Activated CD8-positive, alpha-beta memory T cell treated with anti-CD3 and anti-CD28 coated beads, Interleukin-2, amount 50 U/mL, for 24 hours (primary cell): ENCODE data around the gene LSM4.
"Not testable (repeated sequence)": the region's sequence is repeated elsewhere in the genome, so short reads cannot be mapped to it uniquely, and the experiment has no call there.

ENCODE experiments used
- DNase-seq: peaks from one replicate; pipeline ENCODE4 v3.0.0-alpha.2; 2020; ENCODE audit errors: extremely low read depth

Gene LSM4

GRCh38 chr19:18340990-18341868 is 18.4 kb upstream of the LSM4 start:
- peak; percentile 27 for DNase-seq

- no peak for DNase-seq
Observed at GRCh38 chr19:18340190-18340989, 17.5 kb upstream of the LSM4 start, which contains the start of gene PGPEP1. PGPEP1 (plus strand) TSS chr19:18340598; CDS start chr19:18340682, 84 bp downstream.

DNA sequence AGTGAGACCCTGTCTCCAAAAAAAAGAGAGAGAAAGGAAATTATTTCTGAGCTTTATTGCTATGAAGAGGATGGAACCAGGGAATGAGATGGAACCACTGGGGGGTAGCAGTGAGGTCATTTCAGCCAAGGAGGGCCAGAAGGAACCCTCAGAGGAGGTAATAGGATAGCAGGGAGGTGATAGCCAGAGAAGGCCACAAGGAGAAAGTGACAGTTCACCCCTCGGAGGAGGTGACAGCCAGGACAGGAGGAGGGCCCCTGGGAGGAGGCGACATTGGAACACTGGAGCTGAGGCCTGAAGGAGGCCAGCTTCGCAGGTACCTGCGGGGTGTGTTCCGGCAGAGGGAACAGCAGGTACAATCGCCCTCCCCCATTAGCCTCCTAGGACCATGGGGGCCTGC is 16.8 kb upstream of the LSM4 start:
- no peak for DNase-seq

- no peak for DNase-seq
Observed at GRCh38 chr19:18338541-18338940, 15.7 kb upstream of the LSM4 start.

GRCh38 chr19:18336121-18336520 is 13.2 kb upstream of the LSM4 start:
- DNase-seq: no peak

DNA sequence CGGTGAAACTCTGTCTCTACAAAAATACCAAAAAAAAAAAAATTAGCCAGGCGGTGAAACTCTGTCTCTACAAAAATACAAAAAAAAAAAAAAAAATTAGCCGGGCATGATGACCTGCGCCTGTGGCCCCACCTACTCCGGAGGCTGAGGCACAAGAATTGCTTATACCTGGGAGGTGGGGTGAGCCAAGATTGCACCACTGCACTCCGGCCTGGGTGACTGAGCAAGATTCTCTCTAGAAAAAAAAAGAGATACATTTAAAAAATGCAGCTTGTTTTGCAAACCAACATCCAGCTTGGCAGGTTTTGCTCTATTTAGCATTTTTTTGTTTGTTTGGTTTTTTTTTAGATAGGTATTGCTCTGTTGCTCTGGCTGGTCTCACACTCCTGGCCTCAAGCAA is 10.8 kb upstream of the LSM4 start:
- no peak for DNase-seq

DNA sequence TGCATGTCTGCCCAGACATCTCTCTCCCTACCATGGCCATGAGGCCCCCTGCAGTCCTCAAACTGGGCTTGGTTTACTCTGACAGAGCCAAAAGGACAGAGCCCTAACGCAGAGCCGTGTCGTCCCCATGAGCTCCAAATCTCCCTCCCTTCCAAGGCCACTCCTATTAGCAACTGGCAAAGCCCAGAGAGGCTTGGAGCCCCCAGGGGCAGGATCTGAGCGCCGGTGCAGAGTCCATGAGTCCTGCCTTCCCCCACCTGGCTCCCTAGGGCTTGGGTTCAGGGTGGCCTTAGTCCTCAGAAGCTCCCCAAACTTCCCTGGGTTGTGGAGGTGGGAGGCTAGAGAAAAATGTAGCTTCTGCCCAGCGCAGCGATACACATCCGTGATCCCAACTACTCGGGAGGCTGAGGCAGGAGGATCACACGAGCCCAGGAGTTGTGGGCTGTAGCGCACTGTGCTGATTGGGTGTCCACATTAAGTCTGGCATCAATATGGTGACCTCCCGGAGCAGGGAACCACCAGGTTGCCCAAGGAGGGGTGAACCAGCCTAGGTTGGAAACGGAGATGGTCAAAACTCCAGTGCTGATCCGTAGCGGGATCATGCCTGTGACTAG is 10.1 kb upstream of the LSM4 start:
- no peak for DNase-seq

GRCh38 chr19:18330868-18331267 is 8.0 kb upstream of the LSM4 start:
- no peak for DNase-seq

DNA sequence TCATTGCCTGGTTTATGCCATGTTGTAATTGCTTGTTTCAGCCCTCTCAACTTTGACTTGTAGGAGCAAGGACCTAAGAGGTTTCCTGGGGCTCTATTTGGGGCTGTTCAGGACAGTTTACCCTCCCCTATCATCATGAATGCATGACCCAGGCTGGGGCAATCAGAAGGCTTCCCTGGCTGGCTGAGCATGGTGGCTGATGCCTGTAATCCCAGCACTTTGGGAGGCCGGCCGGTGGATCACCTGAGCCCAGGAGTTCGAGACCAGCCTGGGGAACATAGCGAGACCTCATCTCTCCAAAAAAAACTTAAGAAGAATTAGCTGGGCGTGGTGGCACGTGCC is 6.1 kb upstream of the LSM4 start:
- DNase-seq: no peak

- peak; percentile 79 for DNase-seq
Observed at GRCh38 chr19:18328340-18329034, 5.6 kb upstream of the LSM4 start.

GRCh38 chr19:18326772-18327171 is 3.9 kb upstream of the LSM4 start:
- no peak for DNase-seq

GRCh38 chr19:18324373-18324731 is 1.5 kb upstream of the LSM4 start:
- DNase-seq: not testable (repeated sequence)

GRCh38 chr19:18322318-18322758 is 538 bp downstream of the LSM4 start:
- DNase-seq: no peak

- DNase-seq: no peak
Observed at GRCh38 chr19:18321734-18322102, 1.2 kb downstream of the LSM4 start.

DNA sequence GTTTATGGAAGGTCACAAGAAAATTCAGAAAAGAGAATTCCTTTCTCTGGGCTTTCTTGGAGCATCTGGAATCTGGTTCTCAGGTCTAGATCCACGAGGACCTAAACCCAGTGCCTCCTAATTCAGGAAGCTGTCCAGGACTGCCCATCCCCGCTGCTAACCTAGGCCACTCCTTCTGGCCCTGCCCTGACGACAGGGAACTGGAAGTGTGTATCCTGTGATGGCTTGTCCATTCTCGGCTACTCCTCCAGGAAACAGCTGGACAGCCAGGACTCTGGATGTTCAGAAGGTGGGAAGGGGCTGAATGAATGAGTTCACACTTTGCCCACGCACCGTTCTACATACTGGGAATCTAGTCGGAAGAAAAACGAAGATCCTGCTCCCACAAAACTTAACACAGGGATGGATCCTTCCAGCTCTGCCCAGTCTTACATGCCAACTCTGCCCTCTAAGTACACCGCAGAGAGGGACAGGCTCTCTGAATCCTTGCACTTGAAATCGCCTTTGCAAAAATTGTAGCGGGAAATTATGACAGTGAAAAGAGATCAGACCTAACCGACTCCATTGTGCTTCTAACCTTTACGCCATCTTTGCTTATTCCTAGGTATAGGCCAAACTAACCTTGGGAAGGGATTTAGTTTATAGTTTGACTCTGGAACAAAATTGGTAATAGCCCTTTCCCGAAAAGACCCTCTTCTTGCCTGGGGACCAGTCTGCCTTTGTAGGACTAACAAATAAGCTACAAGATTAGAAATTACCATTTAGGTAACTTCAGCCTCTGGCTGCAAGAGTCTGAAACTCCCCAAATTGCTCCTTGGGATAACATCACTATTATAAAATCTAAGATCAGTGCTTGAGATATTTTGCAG is 1.8 kb downstream of the LSM4 start:
- no peak for DNase-seq

DNA sequence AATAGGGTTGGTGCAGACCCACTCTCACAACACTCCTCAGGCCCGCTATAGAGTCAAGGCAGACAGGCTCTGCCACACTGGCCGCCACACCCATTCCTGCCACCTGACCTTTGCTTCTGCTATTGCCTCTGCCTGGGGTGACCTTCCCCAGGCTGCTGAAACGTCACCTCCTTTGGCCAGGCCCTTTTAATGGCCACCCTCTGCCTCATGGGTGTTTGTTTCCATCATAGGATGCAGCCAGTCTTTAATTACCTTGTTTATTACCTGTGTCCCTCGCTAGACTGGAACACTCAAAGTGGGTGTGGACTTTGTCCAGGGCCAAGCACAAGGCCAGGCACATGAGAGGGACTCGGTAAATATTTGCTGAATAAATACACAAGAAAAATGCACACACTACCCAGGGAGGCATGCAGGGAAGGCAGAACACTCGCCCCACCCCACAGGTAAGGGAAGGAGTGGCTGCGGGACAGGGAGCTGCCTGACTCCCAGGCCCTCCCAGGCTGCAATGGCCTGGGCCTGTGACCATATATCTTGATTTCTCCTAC is 3.2 kb downstream of the LSM4 start:
- DNase-seq: no peak

GRCh38 chr19:18317961-18318800 is 4.7 kb downstream of the LSM4 start:
- DNase-seq: no peak

- no peak for DNase-seq
Observed at GRCh38 chr19:18313398-18313797, 9.5 kb downstream of the LSM4 start.

DNA sequence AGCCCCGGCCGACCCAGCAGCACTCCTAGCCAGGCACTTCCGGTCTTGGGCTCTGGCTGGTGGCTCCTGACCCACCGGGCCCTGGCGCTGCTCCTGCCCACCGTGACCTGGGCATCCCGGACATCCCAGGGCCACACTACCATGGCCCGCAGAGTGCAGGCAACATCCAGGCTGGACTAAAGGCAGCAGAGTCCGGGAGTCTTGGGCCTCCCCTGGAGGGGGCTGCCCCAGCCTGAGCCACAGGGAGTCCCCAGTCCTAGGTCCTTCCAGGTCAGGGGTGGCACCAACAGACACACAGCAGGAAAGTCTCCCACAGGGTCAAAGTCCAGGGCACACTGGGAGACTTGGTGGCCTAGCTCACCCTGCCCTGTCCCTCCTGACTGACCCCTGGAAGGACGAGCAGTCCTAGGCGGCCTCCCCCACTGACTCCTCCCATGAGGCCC is 10.8 kb downstream of the LSM4 start:
- DNase-seq: no peak
